ENCODE measurements around the gene CNTNAP2.

DNA sequence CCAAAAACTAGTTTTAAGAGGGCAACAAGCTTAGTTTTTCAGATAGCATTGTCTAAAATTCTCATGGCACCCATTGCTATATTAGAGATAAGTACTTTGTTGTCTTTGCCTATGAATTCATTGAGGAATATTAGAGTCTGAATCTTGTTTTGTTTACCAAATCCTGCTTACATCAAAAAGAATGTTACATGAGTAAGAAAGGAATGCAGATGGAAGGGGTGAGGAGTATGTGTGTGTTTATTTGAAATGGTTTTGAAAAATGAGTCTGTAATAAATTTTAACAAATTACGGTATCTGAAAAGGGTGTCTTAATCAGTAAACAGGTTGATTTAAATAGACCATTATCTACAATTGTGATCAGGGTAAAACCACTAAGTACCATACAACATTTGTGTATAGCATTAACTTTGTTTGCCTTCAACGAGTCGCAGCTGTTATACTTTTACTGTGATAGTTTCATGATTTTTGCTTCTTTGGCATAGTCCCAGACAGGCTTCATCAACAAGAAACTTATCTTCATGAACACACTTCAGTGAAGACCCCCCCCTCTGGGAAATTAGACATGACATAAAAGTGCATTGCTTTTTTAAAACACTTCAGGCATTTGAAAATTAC lies 1290.0 kb downstream of the CNTNAP2 start:
- TF ChIP-seq POLR2A (IDR thresholded peaks at IDR 0.05; ENCODE audit: insufficient read depth in 1 of 2, low read depth in 2 of 2, low read length in 2 of 2) (no peak), PRPF4 (IDR thresholded peaks at IDR 0.05; ENCODE audit: low read depth, low read length, poor library complexity, severe bottlenecking) (no peak)
- TF ChIP-seq, protein P1, sequence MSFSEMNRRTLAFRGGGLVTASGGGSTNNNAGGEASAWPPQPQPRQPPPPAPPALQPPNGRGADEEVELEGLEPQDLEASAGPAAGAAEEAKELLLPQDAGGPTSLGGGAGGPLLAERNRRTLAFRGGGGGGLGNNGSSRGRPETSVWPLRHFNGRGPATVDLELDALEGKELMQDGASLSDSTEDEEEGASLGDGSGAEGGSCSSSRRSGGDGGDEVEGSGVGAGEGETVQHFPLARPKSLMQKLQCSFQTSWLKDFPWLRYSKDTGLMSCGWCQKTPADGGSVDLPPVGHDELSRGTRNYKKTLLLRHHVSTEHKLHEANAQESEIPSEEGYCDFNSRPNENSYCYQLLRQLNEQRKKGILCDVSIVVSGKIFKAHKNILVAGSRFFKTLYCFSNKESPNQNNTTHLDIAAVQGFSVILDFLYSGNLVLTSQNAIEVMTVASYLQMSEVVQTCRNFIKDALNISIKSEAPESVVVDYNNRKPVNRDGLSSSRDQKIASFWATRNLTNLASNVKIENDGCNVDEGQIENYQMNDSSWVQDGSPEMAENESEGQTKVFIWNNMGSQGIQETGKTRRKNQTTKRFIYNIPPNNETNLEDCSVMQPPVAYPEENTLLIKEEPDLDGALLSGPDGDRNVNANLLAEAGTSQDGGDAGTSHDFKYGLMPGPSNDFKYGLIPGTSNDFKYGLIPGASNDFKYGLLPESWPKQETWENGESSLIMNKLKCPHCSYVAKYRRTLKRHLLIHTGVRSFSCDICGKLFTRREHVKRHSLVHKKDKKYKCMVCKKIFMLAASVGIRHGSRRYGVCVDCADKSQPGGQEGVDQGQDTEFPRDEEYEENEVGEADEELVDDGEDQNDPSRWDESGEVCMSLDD (CRISPR knock-in tag; IDR thresholded peaks at IDR 0.05; ENCODE audit: borderline replicate concordance) = no peak
